ENCODE results near the gene ABCC4. TPM values are rescaled to one million over a fixed set of nuclear protein-coding genes. Genes with fewer than 3 reads are reported as not detected.

ABCC4 gene
- total and polyA plus RNA-seq, 10 donors, result 1.4 to 21.0 (median 13.3) TPM

GRCh38 chr13:95341441-95341840 lies 40.2 kb upstream of the ABCC4 start:
- no peaks in the 10 kb centered on the region for H3K36me3 ChIP-seq
- no peak for TF ChIP-seq CTCF (IDR thresholded peaks at IDR 0.05 in 8 of 11, conservative IDR thresholded peaks at IDR 0.05 in 3 of 11)
- no peak for TF ChIP-seq POLR2AphosphoS5 (IDR thresholded peaks at IDR 0.05)
- TF ChIP-seq POLR2A (IDR thresholded peaks at IDR 0.05), result no peak
- intact Hi-C loops (cut with DNase I; ENCODE audit: low total_unique reads), result no loop called here
- H3K4me3 ChIP-seq, result no peak overlapping the region
- 70 to 93% (median 81%) methylated on average over 5 of the region's 5 CpGs for WGBS, 5 donors
- peaks cover 0 to 14% (median 3%) of the 10 kb centered on the region in 6 donors for H3K4me1 ChIP-seq
- DNase-seq, result peak; percentile 29
- no peaks in the 10 kb centered on the region for H3K27me3 ChIP-seq (replicated peaks in 1 of 7)
- H3K27ac ChIP-seq, result no peak overlapping the region
- H3K9me3 ChIP-seq, result no peaks in the 10 kb centered on the region

- WGBS, 5 donors, result 88 to 92% (median 90%) methylated on average over 3 of the region's 3 CpGs
- no peak overlapping the region for H3K4me3 ChIP-seq
- no peaks in the 10 kb centered on the region for H3K9me3 ChIP-seq
- TF ChIP-seq POLR2A (IDR thresholded peaks at IDR 0.05) (no peak), CTCF (IDR thresholded peaks at IDR 0.05 in 8 of 11, conservative IDR thresholded peaks at IDR 0.05 in 3 of 11) (no peak), POLR2AphosphoS5 (IDR thresholded peaks at IDR 0.05) (no peak)
- H3K36me3 ChIP-seq, result no peaks in the 10 kb centered on the region
- no peaks in the 10 kb centered on the region for H3K27me3 ChIP-seq (replicated peaks in 1 of 7)
- intact Hi-C loops (cut with DNase I; ENCODE audit: low total_unique reads), result no loop called here
- no peak for DNase-seq
- H3K27ac ChIP-seq, result no peak overlapping the region
- peaks cover 0 to 11% (median 3%) of the 10 kb centered on the region in 6 donors for H3K4me1 ChIP-seq
Measured at GRCh38 chr13:95338905-95339304, 37.7 kb upstream of the ABCC4 start.

DNA sequence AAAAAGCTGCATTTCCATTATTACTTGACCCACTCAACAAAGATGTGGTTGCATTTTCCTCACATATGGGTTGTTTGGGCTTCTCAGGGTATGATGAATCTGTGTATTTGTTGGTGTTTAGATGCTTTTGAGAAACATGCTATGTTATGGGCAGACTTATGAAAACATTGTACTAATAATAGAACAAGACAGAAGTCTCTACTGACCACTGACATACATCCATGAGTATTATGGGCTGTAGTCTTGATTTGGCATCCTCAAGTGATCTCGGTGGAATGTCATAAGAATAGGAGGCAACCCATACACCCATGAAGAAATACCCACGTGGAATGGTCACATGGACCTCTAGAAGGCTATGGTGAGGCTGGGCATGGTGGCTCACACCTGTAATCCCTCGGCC lies 36.3 kb upstream of the ABCC4 start:
- DNase-seq, result no peak
- no peak overlapping the region for H3K4me3 ChIP-seq
- intact Hi-C loops (cut with DNase I; ENCODE audit: low total_unique reads), result no loop called here
- H3K27ac ChIP-seq, result peak overlapping the region in 5 of 8 donors; percentile 19 to 63 (median 25)
- peaks cover 0 to 11% (median 3%) of the 10 kb centered on the region in 6 donors for H3K4me1 ChIP-seq
- no peaks in the 10 kb centered on the region for H3K27me3 ChIP-seq (replicated peaks in 1 of 7)
- H3K9me3 ChIP-seq, result no peaks in the 10 kb centered on the region
- whole genome bisulfite sequencing, 5 donors, result 82 to 90% (median 84%) methylated on average over 2 to 3 of the region's 3 CpGs
- no peaks in the 10 kb centered on the region for H3K36me3 ChIP-seq
- TF ChIP-seq CTCF (IDR thresholded peaks at IDR 0.05 in 8 of 11, conservative IDR thresholded peaks at IDR 0.05 in 3 of 11), result no peak
- TF ChIP-seq POLR2A (IDR thresholded peaks at IDR 0.05), result no peak
- TF ChIP-seq POLR2AphosphoS5 (IDR thresholded peaks at IDR 0.05), result no peak

- Histone ChIP-seq H3K36me3 (no peaks in the 10 kb centered on the region), H3K9me3 (no peaks in the 10 kb centered on the region), H3K27me3 (replicated peaks in 1 of 7) (no peaks in the 10 kb centered on the region), H3K27ac (no peak overlapping the region), H3K4me1 (peaks cover 0 to 11% (median 3%) of the 10 kb centered on the region in 6 donors), H3K4me3 (no peak overlapping the region)
- intact Hi-C loops (cut with DNase I; ENCODE audit: low total_unique reads), result no loop called here
- no peak for TF ChIP-seq POLR2A (IDR thresholded peaks at IDR 0.05)
- TF ChIP-seq CTCF (IDR thresholded peaks at IDR 0.05 in 8 of 11, conservative IDR thresholded peaks at IDR 0.05 in 3 of 11), result no peak
- DNase-seq, result no peak
- WGBS, 5 donors, result 73 to 98% (median 94%) methylated on average over 5 to 6 of the region's 6 CpGs
Measured at GRCh38 chr13:95335667-95336066, 34.4 kb upstream of the ABCC4 start.

All from spleen (tissue), 11 donors.